SK-N-SH treated with all-trans-retinoic acid at 6 μM for 48 hours (cell line): Measurements from ENCODE around the gene PRR5L.

ENCODE experiments used
- ATAC-seq: fragments of 200-7000 bp; cut with Tn5 transposase; 3 replicates; pipeline ENCODE4 v1.9.1; 2020; ENCODE audit warnings: mild to moderate bottlenecking, moderate library complexity
- ARNTL ChIP-seq: fragments of 450-650 bp; formaldehyde crosslinking; IDR thresholded peaks from 2 replicates; pipeline ENCODE4 v1.5.0; 2020; ENCODE audit warnings: low read depth, mild to moderate bottlenecking, moderate library complexity, borderline replicate concordance
- BACH2 ChIP-seq: fragments of 250-450 bp; sonication (Bioruptor Pico); IDR thresholded peaks from 2 replicates; pipeline ENCODE4 v1.9.0; 2021; ENCODE audit warnings: mild to moderate bottlenecking, borderline replicate concordance
- CREB5 ChIP-seq: fragments of 250-450 bp; sonication (Bioruptor Pico); IDR thresholded peaks from 2 replicates; pipeline ENCODE4 v1.5.1; 2020; ENCODE audit warnings: low read depth, mild to moderate bottlenecking, moderate library complexity
- CSDC2 ChIP-seq: fragments of 250-450 bp; sonication (Bioruptor Pico); IDR thresholded peaks from 2 replicates; pipeline ENCODE4 v1.5.0; 2020; ENCODE audit warnings: mild to moderate bottlenecking, moderate library complexity
- ESRRG ChIP-seq: fragments of 250-450 bp; sonication (Bioruptor Pico); IDR thresholded peaks from 2 replicates; pipeline ENCODE4 v1.6.1; 2021; ENCODE audit warnings: mild to moderate bottlenecking
- GLIS3 ChIP-seq: fragments of 250-450 bp; sonication (Bioruptor Pico); IDR thresholded peaks from 2 replicates; pipeline ENCODE4 v1.5.0; 2020; ENCODE audit warnings: mild to moderate bottlenecking, moderate library complexity
- OSR1 ChIP-seq: fragments of 250-450 bp; sonication (Bioruptor Pico); IDR thresholded peaks from 2 replicates; pipeline ENCODE4 v1.8.0; 2022; ENCODE audit warnings: moderate library complexity, mild to moderate bottlenecking, inconsistent platforms
- PATZ1 ChIP-seq: fragments of 250-450 bp; sonication (Bioruptor Pico); IDR thresholded peaks from 2 replicates; pipeline ENCODE4 v1.8.0; 2020; ENCODE audit warnings: mild to moderate bottlenecking, moderate library complexity, borderline replicate concordance
- POU6F1 ChIP-seq: fragments of 250-450 bp; sonication (Bioruptor Pico); IDR thresholded peaks from 2 replicates; pipeline ENCODE4 v1.8.0; 2021; ENCODE audit warnings: low read depth, mild to moderate bottlenecking, moderate library complexity, borderline replicate concordance
- RARB ChIP-seq: fragments of 250-450 bp; sonication (Bioruptor Pico); IDR thresholded peaks from 2 replicates; pipeline ENCODE4 v1.8.0; 2021; ENCODE audit warnings: mild to moderate bottlenecking, moderate library complexity
- SNAI2 ChIP-seq: fragments of 250-450 bp; sonication (Bioruptor Pico); IDR thresholded peaks from 2 replicates; pipeline ENCODE4 v1.5.0; 2020; ENCODE audit warnings: mild to moderate bottlenecking, moderate library complexity
- TCF4 ChIP-seq: fragments of 250-450 bp; sonication (Bioruptor Pico); IDR thresholded peaks from 2 replicates; pipeline ENCODE4 v1.8.0; 2021; ENCODE audit warnings: mild to moderate bottlenecking, moderate library complexity, borderline replicate concordance
- TOX ChIP-seq: fragments of 250-450 bp; sonication (Bioruptor Pico); IDR thresholded peaks from 2 replicates; pipeline ENCODE4 v1.8.0; 2021; ENCODE audit warnings: mild to moderate bottlenecking, moderate library complexity, borderline replicate concordance
- ZC3H10 ChIP-seq: fragments of 250-450 bp; sonication (Bioruptor Pico); IDR thresholded peaks from 2 replicates; pipeline ENCODE4 v1.5.1; 2021; ENCODE audit warnings: mild to moderate bottlenecking, moderate library complexity
- ZFP3 ChIP-seq: fragments of 250-450 bp; sonication (Bioruptor Pico); IDR thresholded peaks from 2 replicates; pipeline ENCODE4 v1.5.0; 2020; ENCODE audit warnings: mild to moderate bottlenecking, moderate library complexity
- ZFP30 ChIP-seq: fragments of 450-650 bp; formaldehyde crosslinking; IDR thresholded peaks from 2 replicates; pipeline ENCODE4 v1.5.0; 2022; ENCODE audit warnings: mild to moderate bottlenecking, moderate library complexity
- ZNF565 ChIP-seq: fragments of 450-650 bp; formaldehyde crosslinking; conservative IDR thresholded peaks from 2 replicates; pipeline ENCODE4 v1.5.0; 2020; ENCODE audit warnings: low read depth, mild to moderate bottlenecking, moderate library complexity
- ZNF8 ChIP-seq: fragments of 450-650 bp; formaldehyde crosslinking; IDR thresholded peaks from 2 replicates; pipeline ENCODE4 v1.5.0; 2020; ENCODE audit warnings: mild to moderate bottlenecking, moderate library complexity
- TF ChIP-seq, protein P1 (sequence below): fragments of 250-450 bp; sonication (Bioruptor Pico); IDR thresholded peaks from 2 replicates; pipeline ENCODE4 v1.5.0; 2020; ENCODE audit warnings: mild to moderate bottlenecking, moderate library complexity
- TF ChIP-seq, protein P2 (sequence below): fragments of 250-450 bp; sonication (Bioruptor Pico); IDR thresholded peaks from 2 replicates; pipeline ENCODE4 v1.5.1; 2021; ENCODE audit warnings: mild to moderate bottlenecking, moderate library complexity

Gene PRR5L

GRCh38 chr11:36377759-36378564 is 81.9 kb downstream of the PRR5L start:
- TF ChIP-seq PATZ1 (CRISPR knock-in tag) (no peak), OSR1 (CRISPR knock-in tag) (no peak), BACH2 (CRISPR knock-in tag) (no peak), ESRRG (CRISPR knock-in tag) (no peak), SNAI2 (CRISPR knock-in tag) (no peak), ZFP30 (no peak), ZFP3 (CRISPR knock-in tag) (no peak), CREB5 (CRISPR knock-in tag) (no peak), GLIS3 (CRISPR knock-in tag) (no peak), ZC3H10 (CRISPR knock-in tag) (no peak), ZNF565 (CRISPR knock-in tag) (no peak), ARNTL (CRISPR knock-in tag) (no peak), TCF4 (no peak), RARB (no peak)
- TF ChIP-seq, protein P1, sequence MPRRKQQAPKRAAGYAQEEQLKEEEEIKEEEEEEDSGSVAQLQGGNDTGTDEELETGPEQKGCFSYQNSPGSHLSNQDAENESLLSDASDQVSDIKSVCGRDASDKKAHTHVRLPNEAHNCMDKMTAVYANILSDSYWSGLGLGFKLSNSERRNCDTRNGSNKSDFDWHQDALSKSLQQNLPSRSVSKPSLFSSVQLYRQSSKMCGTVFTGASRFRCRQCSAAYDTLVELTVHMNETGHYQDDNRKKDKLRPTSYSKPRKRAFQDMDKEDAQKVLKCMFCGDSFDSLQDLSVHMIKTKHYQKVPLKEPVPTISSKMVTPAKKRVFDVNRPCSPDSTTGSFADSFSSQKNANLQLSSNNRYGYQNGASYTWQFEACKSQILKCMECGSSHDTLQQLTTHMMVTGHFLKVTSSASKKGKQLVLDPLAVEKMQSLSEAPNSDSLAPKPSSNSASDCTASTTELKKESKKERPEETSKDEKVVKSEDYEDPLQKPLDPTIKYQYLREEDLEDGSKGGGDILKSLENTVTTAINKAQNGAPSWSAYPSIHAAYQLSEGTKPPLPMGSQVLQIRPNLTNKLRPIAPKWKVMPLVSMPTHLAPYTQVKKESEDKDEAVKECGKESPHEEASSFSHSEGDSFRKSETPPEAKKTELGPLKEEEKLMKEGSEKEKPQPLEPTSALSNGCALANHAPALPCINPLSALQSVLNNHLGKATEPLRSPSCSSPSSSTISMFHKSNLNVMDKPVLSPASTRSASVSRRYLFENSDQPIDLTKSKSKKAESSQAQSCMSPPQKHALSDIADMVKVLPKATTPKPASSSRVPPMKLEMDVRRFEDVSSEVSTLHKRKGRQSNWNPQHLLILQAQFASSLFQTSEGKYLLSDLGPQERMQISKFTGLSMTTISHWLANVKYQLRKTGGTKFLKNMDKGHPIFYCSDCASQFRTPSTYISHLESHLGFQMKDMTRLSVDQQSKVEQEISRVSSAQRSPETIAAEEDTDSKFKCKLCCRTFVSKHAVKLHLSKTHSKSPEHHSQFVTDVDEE: no peak
- ATAC-seq: no peak

- no peak for ATAC-seq
- TF ChIP-seq TCF4 (no peak), POU6F1 (CRISPR knock-in tag) (no peak), ESRRG (CRISPR knock-in tag) (no peak), ZFP3 (CRISPR knock-in tag) (no peak), GLIS3 (CRISPR knock-in tag) (no peak), BACH2 (CRISPR knock-in tag) (no peak), ZNF565 (CRISPR knock-in tag) (no peak), SNAI2 (CRISPR knock-in tag) (no peak), PATZ1 (CRISPR knock-in tag) (no peak), ZC3H10 (CRISPR knock-in tag) (no peak), CSDC2 (no peak), CREB5 (CRISPR knock-in tag) (no peak), ARNTL (CRISPR knock-in tag) (no peak), ZNF8 (CRISPR knock-in tag) (no peak), TOX (no peak)
- TF ChIP-seq, protein P2, sequence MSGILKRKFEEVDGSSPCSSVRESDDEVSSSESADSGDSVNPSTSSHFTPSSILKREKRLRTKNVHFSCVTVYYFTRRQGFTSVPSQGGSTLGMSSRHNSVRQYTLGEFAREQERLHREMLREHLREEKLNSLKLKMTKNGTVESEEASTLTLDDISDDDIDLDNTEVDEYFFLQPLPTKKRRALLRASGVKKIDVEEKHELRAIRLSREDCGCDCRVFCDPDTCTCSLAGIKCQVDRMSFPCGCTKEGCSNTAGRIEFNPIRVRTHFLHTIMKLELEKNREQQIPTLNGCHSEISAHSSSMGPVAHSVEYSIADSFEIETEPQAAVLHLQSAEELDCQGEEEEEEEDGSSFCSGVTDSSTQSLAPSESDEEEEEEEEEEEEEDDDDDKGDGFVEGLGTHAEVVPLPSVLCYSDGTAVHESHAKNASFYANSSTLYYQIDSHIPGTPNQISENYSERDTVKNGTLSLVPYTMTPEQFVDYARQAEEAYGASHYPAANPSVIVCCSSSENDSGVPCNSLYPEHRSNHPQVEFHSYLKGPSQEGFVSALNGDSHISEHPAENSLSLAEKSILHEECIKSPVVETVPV (CRISPR knock-in tag): no peak
- TF ChIP-seq, protein P1: no peak
Observed at GRCh38 chr11:36379653-36380052, 83.6 kb downstream of the PRR5L start.
